Tongue (tissue), 2 donors: ENCODE measurements around the gene SCFD2. TPM values are rescaled to one million over a fixed set of nuclear protein-coding genes. Genes with fewer than 3 reads are reported as not detected.
"Not testable (repeated sequence)": the region's sequence is repeated elsewhere in the genome, so short reads cannot be mapped to it uniquely, and the experiment has no call there.

ENCODE experiments used
- DNase-seq: peaks from one replicate; pipeline ENCODE4 v3.0.0-alpha.2; 2015
- total RNA-seq: library from RNA; depleted of rRNA; stranded (reverse); fragments of >200 nt; gene quantifications from one replicate; pipeline ENCODE4 v1.2.3, GENCODE V29; 2014

The SCFD2 gene
- total RNA-seq, 1 donor from 2014 or later, result 34.3 TPM

- not testable (repeated sequence) for DNase-seq
Observed at GRCh38 chr4:53346392-53346791, 19.5 kb downstream of the SCFD2 start.

- not testable (repeated sequence) for DNase-seq
Observed at GRCh38 chr4:53340145-53340544, 25.7 kb downstream of the SCFD2 start.

- not testable (repeated sequence) for DNase-seq
Observed at GRCh38 chr4:53334916-53335315, 30.9 kb downstream of the SCFD2 start.

GRCh38 chr4:53326535-53326934, 39.3 kb downstream of the SCFD2 start:
- DNase-seq, result no peak

- no peak for DNase-seq
Observed at GRCh38 chr4:53322696-53323095, 43.2 kb downstream of the SCFD2 start.

GRCh38 chr4:53321984-53322289, 43.9 kb downstream of the SCFD2 start:
- DNase-seq, result no peak

- DNase-seq, result no peak
Observed at GRCh38 chr4:53321151-53321983, 44.5 kb downstream of the SCFD2 start.

- DNase-seq, result no peak
Observed at GRCh38 chr4:53315300-53315699, 50.6 kb downstream of the SCFD2 start.

GRCh38 chr4:53314252-53314651, 51.6 kb downstream of the SCFD2 start:
- no peak for DNase-seq

- peak; percentile 38 for DNase-seq
Observed at GRCh38 chr4:53313510-53313909, 52.4 kb downstream of the SCFD2 start.

- no peak for DNase-seq
Observed at GRCh38 chr4:53309321-53310040, 56.4 kb downstream of the SCFD2 start.

GRCh38 chr4:53307819-53308780, 57.8 kb downstream of the SCFD2 start:
- DNase-seq, result no peak

- DNase-seq, result no peak
Observed at GRCh38 chr4:53307210-53307609, 58.7 kb downstream of the SCFD2 start.

- DNase-seq, result no peak
Observed at GRCh38 chr4:53306729-53307128, 59.1 kb downstream of the SCFD2 start.

GRCh38 chr4:53292209-53292608, 73.7 kb downstream of the SCFD2 start:
- DNase-seq, result not testable (repeated sequence)

GRCh38 chr4:53281438-53281837, 84.4 kb downstream of the SCFD2 start:
- DNase-seq, result no peak

GRCh38 chr4:53280846-53281245, 85.0 kb downstream of the SCFD2 start:
- DNase-seq, result no peak

- no peak for DNase-seq
Observed at GRCh38 chr4:53274609-53275268, 91.1 kb downstream of the SCFD2 start.

GRCh38 chr4:53273726-53274125, 92.1 kb downstream of the SCFD2 start:
- DNase-seq, result no peak

GRCh38 chr4:53267026-53267425, 98.8 kb downstream of the SCFD2 start:
- DNase-seq, result no peak

GRCh38 chr4:53255986-53256385, 109.9 kb downstream of the SCFD2 start:
- not testable (repeated sequence) for DNase-seq

GRCh38 chr4:53240573-53240972, 125.3 kb downstream of the SCFD2 start:
- DNase-seq, result no peak
